DOHH2 (cell line): ENCODE data around the gene DDX41.

Source experiments
- EZH2phosphoT487 ChIP-seq: fragments of 200-600 bp; sonication (generic); IDR thresholded peaks from 2 replicates; pipeline ENCODE4 v1.6.1; 2017; ENCODE audit warnings: borderline replicate concordance, mild to moderate bottlenecking, antibody characterized with exemption, low read length, moderate library complexity, mixed read lengths
- TF ChIP-seq, protein P1 (sequence below): fragments of 200-600 bp; sonication (generic); IDR thresholded peaks from one replicate; pipeline ENCODE4 v1.5.1; 2014; ENCODE audit warnings: antibody characterized with exemption, mild to moderate bottlenecking, low read depth, low read length; ENCODE audit not compliant: poor library complexity, severe bottlenecking

DNA sequence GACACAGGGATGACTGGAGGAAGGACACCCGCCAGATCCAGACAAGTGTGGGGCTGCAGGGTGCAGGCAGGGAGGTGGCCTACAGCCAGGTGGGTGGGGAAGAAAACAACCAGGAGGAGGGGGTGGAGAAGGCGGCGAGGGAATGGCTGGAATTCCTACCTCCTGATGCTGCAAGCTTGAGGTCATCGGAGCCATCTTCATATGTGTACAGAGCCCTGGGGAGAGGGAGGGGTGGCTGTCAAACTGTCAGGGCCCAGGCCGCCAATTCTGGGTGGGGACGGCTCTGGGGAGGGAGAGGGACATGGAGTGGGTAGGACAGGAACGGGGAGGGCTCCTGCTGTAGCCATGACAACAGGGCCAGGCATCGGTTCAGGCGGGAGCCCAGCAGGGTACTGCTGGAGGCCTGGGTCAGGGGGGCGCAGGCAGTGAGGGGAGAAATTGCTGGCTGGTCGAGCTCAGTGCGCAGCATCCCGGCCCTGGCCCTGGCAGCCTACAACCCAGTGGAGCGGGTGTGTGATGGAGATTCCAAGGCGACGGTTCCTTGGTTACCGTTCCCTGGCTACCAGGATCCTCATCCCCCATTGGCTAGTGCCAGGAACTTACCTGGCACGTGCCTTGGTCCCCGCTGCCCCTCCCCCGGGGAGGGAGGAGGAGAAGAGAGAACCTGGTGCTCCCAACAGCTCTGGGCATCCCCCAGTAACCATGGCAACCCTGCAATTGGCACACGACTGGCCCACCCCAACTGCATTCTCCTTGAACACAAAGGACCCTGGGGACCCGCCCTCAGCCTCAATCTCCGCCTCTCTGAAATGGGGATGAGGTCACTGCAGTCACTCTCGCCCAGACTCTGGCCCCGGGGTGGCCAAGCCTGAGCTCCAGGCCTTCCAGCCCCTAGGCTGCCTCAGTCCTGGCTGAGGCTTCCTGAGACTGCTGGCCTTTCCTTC, 47.8 kb downstream of the DDX41 start:
- TF ChIP-seq, protein P1, sequence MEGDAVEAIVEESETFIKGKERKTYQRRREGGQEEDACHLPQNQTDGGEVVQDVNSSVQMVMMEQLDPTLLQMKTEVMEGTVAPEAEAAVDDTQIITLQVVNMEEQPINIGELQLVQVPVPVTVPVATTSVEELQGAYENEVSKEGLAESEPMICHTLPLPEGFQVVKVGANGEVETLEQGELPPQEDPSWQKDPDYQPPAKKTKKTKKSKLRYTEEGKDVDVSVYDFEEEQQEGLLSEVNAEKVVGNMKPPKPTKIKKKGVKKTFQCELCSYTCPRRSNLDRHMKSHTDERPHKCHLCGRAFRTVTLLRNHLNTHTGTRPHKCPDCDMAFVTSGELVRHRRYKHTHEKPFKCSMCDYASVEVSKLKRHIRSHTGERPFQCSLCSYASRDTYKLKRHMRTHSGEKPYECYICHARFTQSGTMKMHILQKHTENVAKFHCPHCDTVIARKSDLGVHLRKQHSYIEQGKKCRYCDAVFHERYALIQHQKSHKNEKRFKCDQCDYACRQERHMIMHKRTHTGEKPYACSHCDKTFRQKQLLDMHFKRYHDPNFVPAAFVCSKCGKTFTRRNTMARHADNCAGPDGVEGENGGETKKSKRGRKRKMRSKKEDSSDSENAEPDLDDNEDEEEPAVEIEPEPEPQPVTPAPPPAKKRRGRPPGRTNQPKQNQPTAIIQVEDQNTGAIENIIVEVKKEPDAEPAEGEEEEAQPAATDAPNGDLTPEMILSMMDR, result no peak
- no peak for TF ChIP-seq EZH2phosphoT487
